Measurements from ENCODE around the gene CAPN3.

The CAPN3 gene

GRCh38 chr15:42394106-42394505 lies 34.8 kb downstream of the CAPN3 start:
- peak; percentile 32 for DNase-seq (ENCODE audit: low spot score)

GRCh38 chr15:42395838-42396237 lies 36.5 kb downstream of the CAPN3 start:
- DNase-seq (ENCODE audit: low spot score): no peak

GRCh38 chr15:42401544-42402454 lies 42.5 kb downstream of the CAPN3 start:
- DNase-seq (ENCODE audit: low spot score): no peak

- DNase-seq (ENCODE audit: low spot score): no peak
Measured at GRCh38 chr15:42402455-42403205, 43.3 kb downstream of the CAPN3 start.

- no peak for DNase-seq (ENCODE audit: low spot score)
Measured at GRCh38 chr15:42403389-42403788, 44.1 kb downstream of the CAPN3 start.

GRCh38 chr15:42404461-42405235 lies 45.3 kb downstream of the CAPN3 start:
- DNase-seq (ENCODE audit: low spot score): no peak

GRCh38 chr15:42405863-42406482 lies 46.7 kb downstream of the CAPN3 start:
- DNase-seq (ENCODE audit: low spot score): no peak

GRCh38 chr15:42408178-42408577 lies 48.9 kb downstream of the CAPN3 start:
- no peak for DNase-seq (ENCODE audit: low spot score)

GRCh38 chr15:42409011-42409410 lies 49.7 kb downstream of the CAPN3 start:
- no peak for DNase-seq (ENCODE audit: low spot score)

- no peak for DNase-seq (ENCODE audit: low spot score)
Measured at GRCh38 chr15:42411884-42412283, 52.6 kb downstream of the CAPN3 start.

- DNase-seq (ENCODE audit: low spot score): no peak
Measured at GRCh38 chr15:42413920-42414319, 54.6 kb downstream of the CAPN3 start.

- no peak for DNase-seq (ENCODE audit: low spot score)
Measured at GRCh38 chr15:42419369-42419768, 60.1 kb downstream of the CAPN3 start.

GRCh38 chr15:42421376-42421775 lies 62.1 kb downstream of the CAPN3 start:
- DNase-seq (ENCODE audit: low spot score): no peak

- DNase-seq (ENCODE audit: low spot score): no peak
Measured at GRCh38 chr15:42427429-42428223, 68.3 kb downstream of the CAPN3 start.

GRCh38 chr15:42444415-42445063 lies 85.2 kb downstream of the CAPN3 start:
- DNase-seq (ENCODE audit: low spot score): no peak

GRCh38 chr15:42445551-42445950 lies 86.2 kb downstream of the CAPN3 start:
- no peak for DNase-seq (ENCODE audit: low spot score)

GRCh38 chr15:42447599-42447998 lies 88.3 kb downstream of the CAPN3 start:
- no peak for DNase-seq (ENCODE audit: low spot score)

- no peak for DNase-seq (ENCODE audit: low spot score)
Measured at GRCh38 chr15:42448281-42448680, 89.0 kb downstream of the CAPN3 start.

- no peak for DNase-seq (ENCODE audit: low spot score)
Measured at GRCh38 chr15:42449770-42450424, 90.6 kb downstream of the CAPN3 start.

GRCh38 chr15:42450425-42450790 lies 91.1 kb downstream of the CAPN3 start:
- no peak for DNase-seq (ENCODE audit: low spot score)

Measured in ecto neural progenitor cell (in vitro differentiated cells).